K562 (cell line): Measurements from ENCODE around the gene TMC6. TPM values are rescaled to one million over a fixed set of nuclear protein-coding genes. Genes with fewer than 3 reads are reported as not detected.

Experiments
- ATAC-seq: fragments of 200-7000 bp; cut with Tn5 transposase; 3 replicates; pipeline ENCODE4 v1.9.1; 2020; ENCODE audit warnings: moderate library complexity
- BruUV-seq: library from RNA; stranded (reverse); fragments of 400-500 nt; replicated peaks from 2 replicates; lab custom pipeline; 2021; lab: Mats Ljungman, UMichigan
- CTCF ChIA-PET: fragments of 300-600 bp; formaldehyde crosslinking; extraction: SDS; loops from one replicate; lab custom pipeline; 2021; ENCODE audit warnings: low intra/inter-chr PET ratio; lab: Yijun Ruan, JAX
- POLR2A ChIA-PET: fragments of 300-600, 350-650 bp; sonication (Branson Sonifier 250); formaldehyde crosslinking; extraction: SDS; loops from one replicate; lab custom pipeline; 2021; ENCODE audit warnings: antibody characterized with exemption, inconsistent platforms; lab: Yijun Ruan, JAX
- DNase-seq, 4 experiments: peaks; one replicate each; pipeline versions ENCODE4 v3.0.0 to v3.0.0-alpha.2; 2011 to 2018; ENCODE audit warnings: low spot score in 3 of 4, mixed read lengths in 3 of 4; ENCODE audit errors: extremely low read depth in 1 of 4
- FAIRE-seq: peaks from 2 replicates; lab custom pipeline; 2011; peaks lifted over from hg19 to GRCh38; lab: Jason Lieb, UNC
- H2AFZ ChIP-seq: 2 replicates; pipeline ENCODE4 v1.6.0; 2011; ENCODE audit warnings: low read depth, low read length, control low read depth, inconsistent platforms
- H3K27ac ChIP-seq: fragments of 200-600 bp; 3 replicates; pipeline ENCODE4 v1.8.0; 2011; ENCODE audit warnings: low read depth, mild to moderate bottlenecking, control low read depth, inconsistent platforms, low read length, moderate library complexity, mixed read lengths; ENCODE audit errors: extremely low read depth
- H3K27me3 ChIP-seq, 2 experiments: fragments of 300-600 bp in 1 of 2; 2 replicates in 1 of 2; 3 replicates in 1 of 2; pipeline versions ENCODE4 v1.6.0 to v1.8.0; 2011; ENCODE audit warnings: inconsistent platforms in 2 of 2, low read length in 2 of 2, mild to moderate bottlenecking in 1 of 2, mixed read lengths in 1 of 2, moderate library complexity in 1 of 2; ENCODE audit not compliant: control insufficient read depth in 2 of 2, insufficient read depth in 2 of 2
- H3K36me3 ChIP-seq: fragments of 300-600 bp; 3 replicates; pipeline ENCODE4 v1.8.0; 2011; ENCODE audit warnings: mild to moderate bottlenecking, low read length, inconsistent platforms; ENCODE audit not compliant: control insufficient read depth, insufficient read depth
- H3K4me1 ChIP-seq, 2 experiments: fragments of 200-600 bp in 1 of 2; replicated peaks in 1 of 2; 2 replicates in 1 of 2; 3 replicates in 1 of 2; pipeline versions ENCODE4 v1.5.1 to v1.8.0; 2011; ENCODE audit warnings: inconsistent platforms in 2 of 2, low read length in 2 of 2, mild to moderate bottlenecking in 1 of 2, mixed read lengths in 1 of 2, moderate library complexity in 1 of 2; ENCODE audit not compliant: control insufficient read depth in 2 of 2, insufficient read depth in 2 of 2
- H3K4me2 ChIP-seq: 2 replicates; pipeline ENCODE4 v1.6.1; 2011; ENCODE audit warnings: low read length, control low read depth, inconsistent platforms, mixed read lengths; ENCODE audit not compliant: insufficient read depth
- H3K4me3 ChIP-seq: fragments of 200-600 bp; sonication (generic), shearing (Covaris generic); 2 replicates; pipeline ENCODE4 v1.5.1; 2016; ENCODE audit warnings: control low read depth, inconsistent platforms
- H3K79me2 ChIP-seq: fragments of 200-600 bp; 3 replicates; pipeline ENCODE4 v1.8.0; 2011; ENCODE audit warnings: low read length, inconsistent platforms; ENCODE audit not compliant: control insufficient read depth, insufficient read depth
- H3K9ac ChIP-seq, 2 experiments: 2 replicates each; pipeline versions ENCODE4 v1.6.0 to v1.6.1; 2011; ENCODE audit warnings: low read depth in 2 of 2, low read length in 2 of 2, control low read depth in 1 of 2, inconsistent platforms in 1 of 2, mild to moderate bottlenecking in 1 of 2, mixed read lengths in 1 of 2; ENCODE audit not compliant: insufficient read depth in 1 of 2
- H3K9me1 ChIP-seq: one replicate; pipeline ENCODE4 v1.6.0; 2011; ENCODE audit warnings: inconsistent platforms, mild to moderate bottlenecking, low read length, moderate library complexity; ENCODE audit not compliant: control insufficient read depth, insufficient read depth
- H3K9me3 ChIP-seq: replicated peaks from 2 replicates; pipeline ENCODE4 v1.5.1; 2011; ENCODE audit warnings: low read depth, low read length, inconsistent platforms; ENCODE audit not compliant: control insufficient read depth, insufficient read depth
- H4K20me1 ChIP-seq: replicated peaks from 2 replicates; pipeline ENCODE4 v1.6.1; 2011; ENCODE audit warnings: low read length, inconsistent platforms, mixed read lengths; ENCODE audit not compliant: control insufficient read depth, insufficient read depth
- MAFG ChIP-seq: fragments of 450-650 bp; conservative IDR thresholded peaks from 2 replicates; pipeline ENCODE4 v1.6.1; 2016; ENCODE audit warnings: missing genetic modification characterization, missing compliant biosample characterization
- MAFK ChIP-seq: IDR thresholded peaks from 2 replicates; pipeline ENCODE4 v1.6.1; 2011; ENCODE audit warnings: low read length, improper control_type of control experiment
- NFIX ChIP-seq: fragments of 250-450 bp; sonication (Bioruptor Pico); IDR thresholded peaks from 2 replicates; pipeline ENCODE4 v1.4.0; 2020; ENCODE audit warnings: low read depth, mild to moderate bottlenecking, moderate library complexity
- RBM22 ChIP-seq: fragments of 200-400 bp; formaldehyde crosslinking; IDR thresholded peaks from 2 replicates; pipeline ENCODE4 v1.6.1; 2018; ENCODE audit warnings: low read length, low read depth; ENCODE audit not compliant: poor library complexity, severe bottlenecking
- SIN3A ChIP-seq, 2 experiments: fragments of 150-350 bp in 1 of 2; IDR thresholded peaks; 2 replicates each; pipeline ENCODE4 v1.6.1; 2011 to 2016; ENCODE audit warnings: borderline replicate concordance in 2 of 2, low read depth in 2 of 2, low read length in 2 of 2, mild to moderate bottlenecking in 2 of 2, moderate library complexity in 2 of 2; ENCODE audit not compliant: control insufficient read depth in 1 of 2
- ZNF263 ChIP-seq: sonication (generic); formaldehyde crosslinking; IDR thresholded peaks from 2 replicates; pipeline ENCODE4 v1.8.0; 2022; ENCODE audit warnings: mild to moderate bottlenecking, missing genetic modification reagents, borderline replicate concordance
- WGBS: fragments of 100-300 bp; shearing (Covaris generic); methylation state at CpG from one replicate; pipeline ENCODE4 v1.1.6; 2016; ENCODE audit warnings: low coverage, mixed read lengths; ENCODE audit not compliant: insufficient coverage; ENCODE audit errors: missing lambda C conversion rate; 5-methylcytosine and 5-hydroxymethylcytosine counted together
- in situ Hi-C: fragments of 300-500 bp; cut with MboI; formaldehyde crosslinking; loops from 4 replicates; pipeline ENCODE4 v1.15.0; 2018; ENCODE audit warnings: inconsistent platforms, mixed read lengths
- intact Hi-C: fragments of 100-400 bp; cut with micrococcal nuclease; formaldehyde crosslinking; loops from 2 replicates; pipeline ENCODE4 v1.14.2; 2022
- polyA plus RNA-seq, 8 experiments: library from polyadenylated mRNA; depleted of rRNA in 4 of 8; stranded (reverse) in 5 of 8; unstranded in 3 of 8; fragments of >200 nt; fragmentation: Nextera tagmentation in 2 of 8; fragmentation: Illumina TruSeq in 1 of 8; extraction: Ambion mirVana in 2 of 8; extraction: Trizol in 1 of 8; gene quantifications; 2 replicates each; pipeline versions ENCODE4 v1.2.1 to v1.2.3, GENCODE V29; 2011 to 2014; ENCODE audit warnings: inconsistent platforms in 1 of 8, missing spikeins in 1 of 8
- total RNA-seq, 7 experiments: library from RNA; depleted of rRNA in 6 of 7; stranded (reverse); fragments of >200 nt in 6 of 7; fragmentation: Illumina TruSeq in 2 of 7; extraction: Trizol in 2 of 7; gene quantifications; 2 replicates each; pipeline versions ENCODE4 v1.2.1 to v1.2.3, GENCODE V29; 2011 to 2021; ENCODE audit warnings: low replicate concordance in 1 of 7

TMC6 gene
- total and polyA plus RNA-seq, 9 of the 15 experiments (the other 6 are each of a cell fraction or from before 2014, with no cell fraction given), result 4.1 to 351 (median 66.9) TPM

GRCh38 chr17:78112518-78113471 is 15.8 kb downstream of the TMC6 start (continued):
- TF ChIP-seq ZNF263 (CRISPR knock-in tag), result no peak
- no peak for TF ChIP-seq MAFK

GRCh38 chr17:78111727-78112517 is 16.6 kb downstream of the TMC6 start:
- H3K4me2 ChIP-seq, result no peak overlapping the region
- 0 out of 3 replicates have a peak overlapping the region, but pooled peaks have one; percentile 34 for H3K27ac ChIP-seq
- ChIA-PET CTCF (interaction anchor here (0.8 to 2.4 kb wide), 4 partner anchors 64 to 310 kb away, joined by 3 to 34 read pairs (median 13); partner anchors contain the start of gene AFMID), POLR2A (interaction anchor here (0.5 to 3.3 kb wide), 6 partner anchors 11 to 75 kb away, joined by 3 to 25 read pairs (median 4); partner anchors contain the start of genes AFMID, TK1 and TMC6)
- peaks cover 0 to 44% of the 10 kb centered on the region in 2 experiments; a peak in 2 of 5 replicates for H3K4me1 ChIP-seq
- no peak; the same call in 2 of the 3 replicates for ATAC-seq
- H3K9me3 ChIP-seq, result no peaks in the 10 kb centered on the region
- peaks cover 13% of the 10 kb centered on the region; the same call in 2 of the 3 replicates for H3K79me2 ChIP-seq
- peaks cover 17% of the 10 kb centered on the region for H4K20me1 ChIP-seq
- H3K4me3 ChIP-seq, result no peak overlapping the region
- H2AFZ ChIP-seq, result no peak overlapping the region
- peaks cover 89% of the 10 kb centered on the region for H3K36me3 ChIP-seq
- FAIRE-seq, result no peak
- H3K9me1 ChIP-seq, result no peaks in the 10 kb centered on the region
- H3K9ac ChIP-seq, result no peak overlapping the region
- no TSS peak for BruUV-seq
- H3K27me3 ChIP-seq, result no peaks in the 10 kb centered on the region
- in situ Hi-C loops, result loop anchor here (5.0 kb wide), 1 partner anchor 60 kb away; no protein-coding TSS in a partner anchor
- intact Hi-C loops, result loop anchor here (1.0 kb wide), 2 partner anchors 64 to 93 kb away; no protein-coding TSS in a partner anchor
- 94% methylated on average over 25 of the region's 28 CpGs for WGBS
- DNase-seq, result no peak
- TF ChIP-seq RBM22 (peak; percentile 63), SIN3A (IDR thresholded peaks at IDR 0.05; ENCODE audit: borderline replicate concordance in 2 of 2, control insufficient read depth in 1 of 2, low read depth in 2 of 2, low read length in 2 of 2) (no peak), MAFG (no peak), NFIX (CRISPR knock-in tag) (no peak)
